K562 (cell line): Measurements from ENCODE around the gene MVD. TPM values are rescaled to one million over a fixed set of nuclear protein-coding genes. Genes with fewer than 3 reads are reported as not detected.

Experiments
- ATAC-seq: fragments of 200-7000 bp; cut with Tn5 transposase; 3 replicates; pipeline ENCODE4 v1.9.1; 2020; ENCODE audit warnings: moderate library complexity
- BruUV-seq: library from RNA; stranded (reverse); fragments of 400-500 nt; replicated peaks from 2 replicates; lab custom pipeline; 2021; lab: Mats Ljungman, UMichigan
- CTCF ChIA-PET: fragments of 300-600 bp; formaldehyde crosslinking; extraction: SDS; loops from one replicate; lab custom pipeline; 2021; ENCODE audit warnings: low intra/inter-chr PET ratio; lab: Yijun Ruan, JAX
- POLR2A ChIA-PET: fragments of 300-600, 350-650 bp; sonication (Branson Sonifier 250); formaldehyde crosslinking; extraction: SDS; loops from one replicate; lab custom pipeline; 2021; ENCODE audit warnings: antibody characterized with exemption, inconsistent platforms; lab: Yijun Ruan, JAX
- DNase-seq, 4 experiments: peaks; one replicate each; pipeline versions ENCODE4 v3.0.0 to v3.0.0-alpha.2; 2011 to 2018; ENCODE audit warnings: low spot score in 3 of 4, mixed read lengths in 3 of 4; ENCODE audit errors: extremely low read depth in 1 of 4
- FAIRE-seq: peaks from 2 replicates; lab custom pipeline; 2011; peaks lifted over from hg19 to GRCh38; lab: Jason Lieb, UNC
- H2AFZ ChIP-seq: 2 replicates; pipeline ENCODE4 v1.6.0; 2011; ENCODE audit warnings: low read depth, low read length, control low read depth, inconsistent platforms
- H3K27ac ChIP-seq: fragments of 200-600 bp; 3 replicates; pipeline ENCODE4 v1.8.0; 2011; ENCODE audit warnings: low read depth, mild to moderate bottlenecking, control low read depth, inconsistent platforms, low read length, moderate library complexity, mixed read lengths; ENCODE audit errors: extremely low read depth
- H3K27me3 ChIP-seq, 2 experiments: fragments of 300-600 bp in 1 of 2; 2 replicates in 1 of 2; 3 replicates in 1 of 2; pipeline versions ENCODE4 v1.6.0 to v1.8.0; 2011; ENCODE audit warnings: inconsistent platforms in 2 of 2, low read length in 2 of 2, mild to moderate bottlenecking in 1 of 2, mixed read lengths in 1 of 2, moderate library complexity in 1 of 2; ENCODE audit not compliant: control insufficient read depth in 2 of 2, insufficient read depth in 2 of 2
- H3K36me3 ChIP-seq: fragments of 300-600 bp; 3 replicates; pipeline ENCODE4 v1.8.0; 2011; ENCODE audit warnings: mild to moderate bottlenecking, low read length, inconsistent platforms; ENCODE audit not compliant: control insufficient read depth, insufficient read depth
- H3K4me1 ChIP-seq, 2 experiments: fragments of 200-600 bp in 1 of 2; replicated peaks in 1 of 2; 2 replicates in 1 of 2; 3 replicates in 1 of 2; pipeline versions ENCODE4 v1.5.1 to v1.8.0; 2011; ENCODE audit warnings: inconsistent platforms in 2 of 2, low read length in 2 of 2, mild to moderate bottlenecking in 1 of 2, mixed read lengths in 1 of 2, moderate library complexity in 1 of 2; ENCODE audit not compliant: control insufficient read depth in 2 of 2, insufficient read depth in 2 of 2
- H3K4me2 ChIP-seq: 2 replicates; pipeline ENCODE4 v1.6.1; 2011; ENCODE audit warnings: low read length, control low read depth, inconsistent platforms, mixed read lengths; ENCODE audit not compliant: insufficient read depth
- H3K4me3 ChIP-seq: fragments of 200-600 bp; sonication (generic), shearing (Covaris generic); 2 replicates; pipeline ENCODE4 v1.5.1; 2016; ENCODE audit warnings: control low read depth, inconsistent platforms
- H3K79me2 ChIP-seq: fragments of 200-600 bp; 3 replicates; pipeline ENCODE4 v1.8.0; 2011; ENCODE audit warnings: low read length, inconsistent platforms; ENCODE audit not compliant: control insufficient read depth, insufficient read depth
- H3K9ac ChIP-seq, 2 experiments: 2 replicates each; pipeline versions ENCODE4 v1.6.0 to v1.6.1; 2011; ENCODE audit warnings: low read depth in 2 of 2, low read length in 2 of 2, control low read depth in 1 of 2, inconsistent platforms in 1 of 2, mild to moderate bottlenecking in 1 of 2, mixed read lengths in 1 of 2; ENCODE audit not compliant: insufficient read depth in 1 of 2
- H3K9me1 ChIP-seq: one replicate; pipeline ENCODE4 v1.6.0; 2011; ENCODE audit warnings: inconsistent platforms, mild to moderate bottlenecking, low read length, moderate library complexity; ENCODE audit not compliant: control insufficient read depth, insufficient read depth
- H3K9me3 ChIP-seq: replicated peaks from 2 replicates; pipeline ENCODE4 v1.5.1; 2011; ENCODE audit warnings: low read depth, low read length, inconsistent platforms; ENCODE audit not compliant: control insufficient read depth, insufficient read depth
- H4K20me1 ChIP-seq: replicated peaks from 2 replicates; pipeline ENCODE4 v1.6.1; 2011; ENCODE audit warnings: low read length, inconsistent platforms, mixed read lengths; ENCODE audit not compliant: control insufficient read depth, insufficient read depth
- FOXK1 ChIP-seq: sonication (generic); formaldehyde crosslinking; IDR thresholded peaks from 2 replicates; pipeline ENCODE4 v1.8.0; 2022; ENCODE audit warnings: missing genetic modification reagents, mild to moderate bottlenecking, borderline replicate concordance
- MYBL2 ChIP-seq, 2 experiments: fragments of 450-650 bp in 1 of 2; sonication (generic) in 1 of 2; formaldehyde crosslinking in 1 of 2; IDR thresholded peaks; 2 replicates each; pipeline versions ENCODE4 v1.6.1 to v1.8.1; 2017 to 2022; ENCODE audit warnings: borderline replicate concordance in 1 of 2, inconsistent platforms in 1 of 2, low read depth in 1 of 2, mild to moderate bottlenecking in 1 of 2, missing genetic modification reagents in 1 of 2, moderate library complexity in 1 of 2
- PCBP1 ChIP-seq: fragments of 200-400 bp; formaldehyde crosslinking; IDR thresholded peaks from 2 replicates; pipeline ENCODE4 v1.6.1; 2018; ENCODE audit warnings: mild to moderate bottlenecking, low read depth, low read length; ENCODE audit not compliant: poor library complexity, severe bottlenecking
- POLR2G ChIP-seq: fragments of 200-400 bp; formaldehyde crosslinking; IDR thresholded peaks from 2 replicates; pipeline ENCODE4 v1.6.1; 2017; ENCODE audit warnings: low read depth, mild to moderate bottlenecking, antibody characterized with exemption, low read length, moderate library complexity
- POU5F1 ChIP-seq: fragments of 150-350 bp; IDR thresholded peaks from 2 replicates; pipeline ENCODE4 v1.6.1; 2014; ENCODE audit warnings: borderline replicate concordance, low read length, low read depth, mild to moderate bottlenecking; ENCODE audit not compliant: partially characterized antibody
- SAFB ChIP-seq: fragments of 200-400 bp; formaldehyde crosslinking; IDR thresholded peaks from 2 replicates; pipeline ENCODE4 v1.6.1; 2017; ENCODE audit warnings: low read depth, low read length, borderline replicate concordance
- ZC3H4 ChIP-seq: sonication (generic); formaldehyde crosslinking; IDR thresholded peaks from 2 replicates; pipeline ENCODE4 v1.9.0; 2021; ENCODE audit warnings: missing genetic modification reagents, borderline replicate concordance
- ZEB2 ChIP-seq: fragments of 450-650 bp; IDR thresholded peaks from 2 replicates; pipeline ENCODE4 v1.6.1; 2016
- ZFP36 ChIP-seq: fragments of 150-350 bp; IDR thresholded peaks from 2 replicates; pipeline ENCODE4 v1.6.1; 2018; ENCODE audit warnings: low read length, low read depth; ENCODE audit not compliant: partially characterized antibody
- ZNF140 ChIP-seq: fragments of 250-450 bp; sonication (Bioruptor Pico); IDR thresholded peaks from 2 replicates; pipeline ENCODE4 v1.8.0; 2021; ENCODE audit warnings: moderate library complexity, mild to moderate bottlenecking, inconsistent platforms
- ZNF511 ChIP-seq: sonication (generic); formaldehyde crosslinking; IDR thresholded peaks from 2 replicates; pipeline ENCODE4 v1.8.0; 2022; ENCODE audit warnings: mild to moderate bottlenecking, missing genetic modification reagents
- ZNF740 ChIP-seq, 3 experiments: fragments of 200-800 bp in 1 of 3; sonication (Bioruptor generic) in 1 of 3; sonication (generic) in 1 of 3; formaldehyde crosslinking in 1 of 3; IDR thresholded peaks; 2 replicates each; pipeline versions ENCODE4 v1.6.1 to v1.8.0; 2016 to 2022; ENCODE audit warnings: mild to moderate bottlenecking in 2 of 3, missing compliant biosample characterization in 2 of 3, missing genetic modification characterization in 2 of 3, missing genetic modification reagents in 1 of 3
- WGBS: fragments of 100-300 bp; shearing (Covaris generic); methylation state at CpG from one replicate; pipeline ENCODE4 v1.1.6; 2016; ENCODE audit warnings: low coverage, mixed read lengths; ENCODE audit not compliant: insufficient coverage; ENCODE audit errors: missing lambda C conversion rate; 5-methylcytosine and 5-hydroxymethylcytosine counted together
- in situ Hi-C: fragments of 300-500 bp; cut with MboI; formaldehyde crosslinking; loops from 4 replicates; pipeline ENCODE4 v1.15.0; 2018; ENCODE audit warnings: inconsistent platforms, mixed read lengths
- intact Hi-C: fragments of 100-400 bp; cut with micrococcal nuclease; formaldehyde crosslinking; loops from 2 replicates; pipeline ENCODE4 v1.14.2; 2022
- polyA plus RNA-seq, 8 experiments: library from polyadenylated mRNA; depleted of rRNA in 4 of 8; stranded (reverse) in 5 of 8; unstranded in 3 of 8; fragments of >200 nt; fragmentation: Nextera tagmentation in 2 of 8; fragmentation: Illumina TruSeq in 1 of 8; extraction: Ambion mirVana in 2 of 8; extraction: Trizol in 1 of 8; gene quantifications; 2 replicates each; pipeline versions ENCODE4 v1.2.1 to v1.2.3, GENCODE V29; 2011 to 2014; ENCODE audit warnings: inconsistent platforms in 1 of 8, missing spikeins in 1 of 8
- total RNA-seq, 7 experiments: library from RNA; depleted of rRNA in 6 of 7; stranded (reverse); fragments of >200 nt in 6 of 7; fragmentation: Illumina TruSeq in 2 of 7; extraction: Trizol in 2 of 7; gene quantifications; 2 replicates each; pipeline versions ENCODE4 v1.2.1 to v1.2.3, GENCODE V29; 2011 to 2021; ENCODE audit warnings: low replicate concordance in 1 of 7

The MVD gene
- total and polyA plus RNA-seq, 9 of the 15 experiments (the other 6 are each of a cell fraction or from before 2014, with no cell fraction given), result 12.2 to 141 (median 45.3) TPM

GRCh38 chr16:88639231-88640038, 23.5 kb downstream of the MVD start (continued):
- no peak for TF ChIP-seq ZNF740 (CRISPR knock-in tag; IDR thresholded peaks at IDR 0.05)
- TF ChIP-seq ZNF740 (tag; IDR thresholded peaks at IDR 0.05), result no peak
- TF ChIP-seq SAFB, result no peak
- TF ChIP-seq POU5F1, result no peak
- TF ChIP-seq, all 486 proteins: peak for 9

- Histone ChIP-seq H4K20me1 (peaks cover 10% of the 10 kb centered on the region; the same call in 1 of the 2 replicates), H3K9me3 (no peaks in the 10 kb centered on the region), H3K4me1 (peaks cover 18 to 84% of the 10 kb centered on the region in 2 experiments), H3K4me3 (no peak within 1 kb of the TSS), H2AFZ (peak within 1 kb of the TSS; percentile 47; the same call in 1 of the 2 replicates), H3K27me3 (peaks cover 13 to 18% of the 10 kb centered on the region in 2 experiments; a peak in 3 of 5 replicates), H3K9ac (peak within 1 kb of the TSS in 1 of 2 experiments; percentile 81; a peak in 2 of 4 replicates), H3K27ac (no peak within 1 kb of the TSS), H3K4me2 (no peak within 1 kb of the TSS), H3K36me3 (peaks cover 5% of the 10 kb centered on the region; the same call in 1 of the 3 replicates), H3K79me2 (no peaks in the 10 kb centered on the region), H3K9me1 (no peaks in the 10 kb centered on the region)
- TF ChIP-seq ZEB2, result 0 out of 2 replicates have a peak, but pooled peaks have one; percentile 53
- no peak for TF ChIP-seq ZNF140 (CRISPR knock-in tag)
- no peak for TF ChIP-seq FOXK1 (CRISPR knock-in tag)
- peak; percentile 57 for TF ChIP-seq ZFP36
- TF ChIP-seq ZNF740 (CRISPR knock-in tag; IDR thresholded peaks at IDR 0.05), result peak; percentile 91
- TF ChIP-seq ZNF740 (tag; IDR thresholded peaks at IDR 0.05), result no peak
- TF ChIP-seq MYBL2 (IDR thresholded peaks at IDR 0.05; ENCODE audit: low read depth), result no peak
- no peak for TF ChIP-seq MYBL2 (CRISPR knock-in tag; IDR thresholded peaks at IDR 0.05; ENCODE audit: borderline replicate concordance)
- 0 out of 2 replicates have a peak, but pooled peaks have one; percentile 3 for TF ChIP-seq POLR2G
- peak; percentile 59; the same call in 1 of the 2 replicates for TF ChIP-seq ZC3H4 (CRISPR knock-in tag)
- 0 out of 2 replicates have a peak, but pooled peaks have one; percentile 30 for TF ChIP-seq ZNF511 (CRISPR knock-in tag)
- peak; percentile 75 for TF ChIP-seq PCBP1
- DNase-seq (peak in 3 of 4 experiments; percentile 52 to 59 (median 54)), FAIRE-seq (no peak), ATAC-seq (no peak)
- in situ Hi-C loops, result no loop called here
- ChIA-PET POLR2A (interaction anchor here (0.7 to 2.7 kb wide), 7 partner anchors 9 to 57 kb away, joined by 3 to 13 read pairs (median 4); no protein-coding TSS in a partner anchor), CTCF (no interaction called here)
- BruUV-seq, result no TSS peak
- intact Hi-C loops, result no loop called here
- 43% methylated on average over 22 of the region's 27 CpGs for WGBS
Observed at GRCh38 chr16:88638323-88639230, 24.3 kb downstream of the MVD start, which contains the start of gene IL17C. Gene IL17C, plus strand, starts transcription at chr16:88638572. Its CDS starts 70 bp downstream, at chr16:88638642.
